T-helper 2 cell treated with Interferon-gamma antibody and Interleukin-4, amounts not matched to agents 5 μg/mL and 100 μg/mL, for 36 hours (primary cell): ENCODE results near the gene SHC3.
A peak's percentile ranks its signal among the peaks of the same experiment; 100 is the strongest.
"Not testable (repeated sequence)": the region's sequence is repeated elsewhere in the genome, so short reads cannot be mapped to it uniquely, and the experiment has no call there.

Experiments
- DNase-seq: peaks from one replicate; pipeline ENCODE4 v3.0.0; 2021; ENCODE audit warnings: low spot score
- H3K27ac Mint-ChIP-seq: one replicate; pipeline ENCODE4 v1.8.0; 2021; ENCODE audit warnings: mild to moderate bottlenecking, mixed read lengths
- H3K27me3 Mint-ChIP-seq: one replicate; pipeline ENCODE4 v1.8.0; 2021; ENCODE audit warnings: low read depth, mixed read lengths
- H3K36me3 Mint-ChIP-seq: one replicate; pipeline ENCODE4 v1.8.0; 2021; ENCODE audit warnings: low read depth, mixed read lengths
- H3K4me1 Mint-ChIP-seq: one replicate; pipeline ENCODE4 v1.8.0; 2021; ENCODE audit warnings: low read depth, mixed read lengths
- H3K4me3 Mint-ChIP-seq: one replicate; pipeline ENCODE4 v1.8.0; 2022; ENCODE audit warnings: mild to moderate bottlenecking, moderate library complexity, mixed read lengths
- H3K9me3 Mint-ChIP-seq: one replicate; pipeline ENCODE4 v1.8.0; 2021; ENCODE audit warnings: mixed read lengths

SHC3 gene, protein sequence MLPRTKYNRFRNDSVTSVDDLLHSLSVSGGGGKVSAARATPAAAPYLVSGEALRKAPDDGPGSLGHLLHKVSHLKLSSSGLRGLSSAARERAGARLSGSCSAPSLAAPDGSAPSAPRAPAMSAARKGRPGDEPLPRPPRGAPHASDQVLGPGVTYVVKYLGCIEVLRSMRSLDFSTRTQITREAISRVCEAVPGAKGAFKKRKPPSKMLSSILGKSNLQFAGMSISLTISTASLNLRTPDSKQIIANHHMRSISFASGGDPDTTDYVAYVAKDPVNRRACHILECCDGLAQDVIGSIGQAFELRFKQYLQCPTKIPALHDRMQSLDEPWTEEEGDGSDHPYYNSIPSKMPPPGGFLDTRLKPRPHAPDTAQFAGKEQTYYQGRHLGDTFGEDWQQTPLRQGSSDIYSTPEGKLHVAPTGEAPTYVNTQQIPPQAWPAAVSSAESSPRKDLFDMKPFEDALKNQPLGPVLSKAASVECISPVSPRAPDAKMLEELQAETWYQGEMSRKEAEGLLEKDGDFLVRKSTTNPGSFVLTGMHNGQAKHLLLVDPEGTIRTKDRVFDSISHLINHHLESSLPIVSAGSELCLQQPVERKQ

GRCh38 chr9:89177944-89178829 lies at the start of gene SHC3:
Gene SHC3, minus strand, starts transcription at chr9:89178818. Its CDS starts 358 bp downstream, at chr9:89178460.
- peaks cover 74% of the 10 kb centered on the region for H3K27me3 Mint-ChIP-seq
- no peak for DNase-seq
- peak within 1 kb of the TSS; percentile 53 for H3K27ac Mint-ChIP-seq
- peaks cover 2% of the 10 kb centered on the region for H3K36me3 Mint-ChIP-seq
- no peak within 1 kb of the TSS for H3K4me3 Mint-ChIP-seq
- H3K4me1 Mint-ChIP-seq = peaks cover 11% of the 10 kb centered on the region
- H3K9me3 Mint-ChIP-seq = no peaks in the 10 kb centered on the region

DNA sequence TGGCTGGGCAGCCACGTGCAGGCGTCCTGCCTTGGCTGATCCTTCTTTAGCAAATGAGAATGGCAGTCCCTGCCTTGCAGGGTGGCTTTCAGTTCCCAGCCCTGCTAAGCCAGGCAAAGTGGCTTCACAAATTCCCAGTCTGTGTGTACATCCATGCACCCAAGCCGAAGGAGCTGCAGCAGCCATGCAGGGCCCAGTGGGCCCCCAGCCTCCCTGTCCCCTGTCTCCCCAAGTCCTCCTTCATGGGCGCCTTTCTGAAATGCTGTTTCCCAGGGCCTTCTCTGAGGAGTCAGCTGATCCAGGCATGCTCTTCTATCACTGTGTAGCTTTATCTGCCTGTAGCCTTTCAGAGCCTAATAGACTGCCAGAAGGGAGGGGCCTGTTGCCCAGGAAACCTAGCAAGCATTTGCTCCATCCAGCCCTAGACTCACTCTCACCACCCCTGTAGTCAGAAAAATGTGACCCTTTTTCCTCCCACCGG lies 47.4 kb upstream of the SHC3 start:
- H3K9me3 Mint-ChIP-seq = no peaks in the 10 kb centered on the region
- peaks cover 46% of the 10 kb centered on the region for H3K27me3 Mint-ChIP-seq
- no peaks in the 10 kb centered on the region for H3K4me1 Mint-ChIP-seq
- H3K36me3 Mint-ChIP-seq = no peaks in the 10 kb centered on the region
- no peak for DNase-seq
- no peak overlapping the region for H3K4me3 Mint-ChIP-seq
- H3K27ac Mint-ChIP-seq = no peak overlapping the region

GRCh38 chr9:89225587-89225986 lies 47.0 kb upstream of the SHC3 start:
- Mint-ChIP-seq H3K27me3 (peaks cover 45% of the 10 kb centered on the region), H3K36me3 (no peaks in the 10 kb centered on the region), H3K9me3 (no peaks in the 10 kb centered on the region), H3K4me3 (no peak overlapping the region), H3K27ac (no peak overlapping the region), H3K4me1 (no peaks in the 10 kb centered on the region)
- no peak for DNase-seq

DNA sequence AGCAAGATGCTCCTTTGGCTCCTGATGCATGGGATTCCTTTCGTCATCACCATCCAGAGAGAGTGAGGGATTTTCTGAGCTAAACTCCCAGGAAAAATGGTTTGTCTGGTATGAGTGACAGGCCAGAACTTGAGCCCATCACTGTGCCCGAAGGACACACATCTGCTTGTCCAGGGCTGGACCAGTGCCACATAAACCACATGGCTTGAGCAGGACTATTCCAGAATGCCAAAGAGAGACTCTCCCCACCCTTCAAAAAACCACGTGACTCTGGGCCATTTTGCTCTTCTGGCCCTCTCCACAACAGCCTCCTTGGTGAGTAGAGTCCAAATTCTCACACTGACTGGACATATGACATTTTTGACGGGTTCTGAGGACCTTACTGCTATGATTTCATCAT lies 46.4 kb upstream of the SHC3 start:
- no peaks in the 10 kb centered on the region for H3K4me1 Mint-ChIP-seq
- no peak overlapping the region for H3K27ac Mint-ChIP-seq
- H3K4me3 Mint-ChIP-seq = no peak overlapping the region
- DNase-seq = no peak
- no peaks in the 10 kb centered on the region for H3K9me3 Mint-ChIP-seq
- H3K27me3 Mint-ChIP-seq = peaks cover 40% of the 10 kb centered on the region
- H3K36me3 Mint-ChIP-seq = no peaks in the 10 kb centered on the region

DNA sequence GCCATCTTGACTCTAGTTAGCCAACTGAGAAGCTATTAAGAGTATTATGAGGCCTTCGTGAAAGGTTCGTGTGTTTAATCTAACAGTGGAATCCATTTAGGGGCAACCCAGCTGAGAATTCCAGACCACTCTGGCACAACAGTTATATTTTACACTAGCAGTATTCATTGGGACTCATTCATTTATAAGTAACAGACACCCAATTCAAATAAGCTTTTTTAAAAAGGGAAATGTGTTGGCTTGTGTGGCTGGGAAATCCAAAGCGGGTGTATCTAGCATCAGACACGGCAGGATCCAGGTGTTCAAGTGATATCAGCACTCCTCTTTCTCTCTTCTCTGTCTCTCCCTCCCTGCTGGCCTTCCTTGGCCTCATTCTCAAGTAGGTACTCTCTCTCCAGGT lies 46.0 kb upstream of the SHC3 start:
- H3K27ac Mint-ChIP-seq = no peak overlapping the region
- DNase-seq = no peak
- no peaks in the 10 kb centered on the region for H3K4me1 Mint-ChIP-seq
- no peaks in the 10 kb centered on the region for H3K9me3 Mint-ChIP-seq
- no peak overlapping the region for H3K4me3 Mint-ChIP-seq
- H3K36me3 Mint-ChIP-seq = no peaks in the 10 kb centered on the region
- H3K27me3 Mint-ChIP-seq = peaks cover 36% of the 10 kb centered on the region

GRCh38 chr9:89223396-89223977 lies 44.9 kb upstream of the SHC3 start:
- Mint-ChIP-seq H3K27me3 (peaks cover 31% of the 10 kb centered on the region), H3K9me3 (no peaks in the 10 kb centered on the region), H3K4me3 (no peak overlapping the region), H3K4me1 (no peaks in the 10 kb centered on the region), H3K36me3 (no peaks in the 10 kb centered on the region), H3K27ac (no peak overlapping the region)
- DNase-seq = no peak

DNA sequence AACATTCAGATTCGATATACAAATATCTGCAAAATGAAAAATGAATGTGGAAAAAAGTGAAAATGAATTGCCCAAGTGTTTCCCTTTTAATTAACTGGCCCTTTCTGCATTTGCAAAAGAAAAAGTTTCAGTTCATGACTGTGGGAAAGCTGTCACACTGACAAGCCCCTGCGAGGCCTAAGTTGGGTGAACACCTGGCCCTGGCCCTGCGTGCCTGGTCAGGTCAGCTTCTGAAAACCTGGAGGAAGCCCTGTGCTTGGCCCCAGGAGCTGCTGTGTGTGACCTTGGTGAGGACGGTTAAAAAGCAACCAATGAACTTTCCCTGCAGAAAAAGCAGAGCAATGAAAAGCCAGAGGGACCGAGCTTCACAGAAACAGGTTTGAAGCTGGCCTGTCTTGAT lies 41.0 kb upstream of the SHC3 start:
- Mint-ChIP-seq H3K27me3 (peaks cover 13% of the 10 kb centered on the region), H3K27ac (no peak overlapping the region), H3K9me3 (no peaks in the 10 kb centered on the region), H3K36me3 (no peaks in the 10 kb centered on the region), H3K4me3 (no peak overlapping the region), H3K4me1 (no peaks in the 10 kb centered on the region)
- DNase-seq = no peak

GRCh38 chr9:89218040-89218928 lies 39.7 kb upstream of the SHC3 start:
- no peak for DNase-seq
- no peak overlapping the region for H3K27ac Mint-ChIP-seq
- H3K4me3 Mint-ChIP-seq = no peak overlapping the region
- H3K9me3 Mint-ChIP-seq = no peaks in the 10 kb centered on the region
- H3K27me3 Mint-ChIP-seq = peaks cover 13% of the 10 kb centered on the region
- H3K4me1 Mint-ChIP-seq = no peaks in the 10 kb centered on the region
- H3K36me3 Mint-ChIP-seq = no peaks in the 10 kb centered on the region

DNA sequence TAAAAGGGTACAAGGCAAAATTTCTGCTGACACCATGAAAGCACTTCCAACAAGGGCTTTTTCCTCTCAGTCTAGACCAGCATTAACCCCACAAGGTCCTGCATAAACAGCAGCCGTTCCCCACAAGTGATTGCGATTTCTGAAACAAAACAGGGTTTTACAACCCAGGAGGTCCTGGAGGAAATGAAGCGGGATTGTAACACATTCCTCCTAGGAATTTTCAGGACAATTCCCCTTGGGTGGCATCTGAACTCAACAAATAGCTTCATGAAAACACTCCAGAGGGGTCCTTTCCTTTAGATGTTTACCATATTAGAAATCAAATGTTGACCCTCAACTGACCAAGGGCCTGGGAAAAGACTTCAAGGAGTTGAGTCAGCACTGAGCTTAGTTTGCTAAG lies 36.7 kb upstream of the SHC3 start:
- H3K36me3 Mint-ChIP-seq = no peaks in the 10 kb centered on the region
- no peak for DNase-seq
- H3K27ac Mint-ChIP-seq = no peak overlapping the region
- peaks cover 13% of the 10 kb centered on the region for H3K27me3 Mint-ChIP-seq
- H3K4me3 Mint-ChIP-seq = no peak overlapping the region
- H3K4me1 Mint-ChIP-seq = no peaks in the 10 kb centered on the region
- H3K9me3 Mint-ChIP-seq = no peaks in the 10 kb centered on the region

DNA sequence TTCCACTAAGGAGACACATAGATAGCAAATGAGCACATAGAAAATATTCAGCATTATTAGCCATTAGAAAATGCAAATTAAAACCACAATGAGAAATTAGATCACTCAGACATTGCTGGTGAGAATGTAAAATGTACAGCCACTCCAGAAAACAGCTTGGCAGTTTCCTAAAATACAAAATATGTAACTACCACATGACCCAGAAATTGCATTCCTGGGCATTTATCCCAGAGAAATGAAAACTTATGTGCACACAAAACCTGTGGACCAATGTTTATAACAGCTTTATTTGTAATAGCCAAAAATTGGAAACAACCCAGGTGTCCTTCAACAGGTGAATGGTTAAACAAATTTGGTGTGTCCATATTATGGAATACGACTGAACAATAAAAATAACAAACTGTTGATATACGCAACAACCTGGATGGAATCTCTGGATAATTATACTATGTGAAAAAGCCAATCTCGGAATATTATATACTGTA lies 34.8 kb upstream of the SHC3 start:
- Mint-ChIP-seq H3K27ac (no peak overlapping the region), H3K9me3 (no peaks in the 10 kb centered on the region), H3K4me3 (no peak overlapping the region), H3K27me3 (peaks cover 11% of the 10 kb centered on the region), H3K36me3 (no peaks in the 10 kb centered on the region), H3K4me1 (no peaks in the 10 kb centered on the region)
- DNase-seq = no peak

- no peak for DNase-seq
- Mint-ChIP-seq H3K9me3 (no peaks in the 10 kb centered on the region), H3K4me3 (no peak overlapping the region), H3K27me3 (peaks cover 6% of the 10 kb centered on the region), H3K27ac (no peak overlapping the region), H3K36me3 (no peaks in the 10 kb centered on the region), H3K4me1 (no peaks in the 10 kb centered on the region)
Measured at GRCh38 chr9:89212171-89212570, 33.6 kb upstream of the SHC3 start.

DNA sequence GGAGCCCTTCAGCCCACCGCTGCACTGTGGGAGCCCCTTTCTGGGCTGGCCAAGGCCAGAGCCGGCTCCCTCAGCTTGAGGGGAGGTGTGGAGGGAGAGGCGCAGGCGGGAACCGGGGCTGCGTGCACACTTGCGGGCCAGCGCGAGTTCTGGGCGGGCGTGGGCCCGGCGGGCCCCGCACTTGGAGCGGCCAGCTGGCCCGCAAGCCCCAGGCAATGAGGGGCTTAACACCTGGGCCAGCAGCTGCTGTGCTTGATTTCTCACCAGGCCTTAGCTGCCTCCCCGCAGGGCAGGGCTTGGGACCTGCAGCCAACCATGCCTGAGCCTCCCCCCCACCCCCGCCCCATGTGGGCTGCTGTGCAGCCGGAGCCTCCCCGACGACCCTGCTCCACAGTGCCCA lies 30.7 kb upstream of the SHC3 start:
- not testable (repeated sequence) for H3K36me3 Mint-ChIP-seq, H3K27me3 Mint-ChIP-seq, DNase-seq, H3K4me1 Mint-ChIP-seq, H3K27ac Mint-ChIP-seq, H3K4me3 Mint-ChIP-seq, H3K9me3 Mint-ChIP-seq

GRCh38 chr9:89207026-89207425 lies 28.4 kb upstream of the SHC3 start:
- no peak overlapping the region for H3K27ac Mint-ChIP-seq
- H3K4me1 Mint-ChIP-seq = no peaks in the 10 kb centered on the region
- peaks cover 3% of the 10 kb centered on the region for H3K27me3 Mint-ChIP-seq
- peaks cover 5% of the 10 kb centered on the region for H3K9me3 Mint-ChIP-seq
- DNase-seq = no peak
- no peaks in the 10 kb centered on the region for H3K36me3 Mint-ChIP-seq
- H3K4me3 Mint-ChIP-seq = no peak overlapping the region
